Measurements from ENCODE around the gene CFAP69. TPM values are rescaled to one million over a fixed set of nuclear protein-coding genes. Genes with fewer than 3 reads are reported as not detected.
A peak's percentile ranks its signal among the peaks of the same experiment; 100 is the strongest.

CFAP69 gene
- total RNA-seq, 2 donors from 2014 or later = 3.8 to 14.0 TPM

DNA sequence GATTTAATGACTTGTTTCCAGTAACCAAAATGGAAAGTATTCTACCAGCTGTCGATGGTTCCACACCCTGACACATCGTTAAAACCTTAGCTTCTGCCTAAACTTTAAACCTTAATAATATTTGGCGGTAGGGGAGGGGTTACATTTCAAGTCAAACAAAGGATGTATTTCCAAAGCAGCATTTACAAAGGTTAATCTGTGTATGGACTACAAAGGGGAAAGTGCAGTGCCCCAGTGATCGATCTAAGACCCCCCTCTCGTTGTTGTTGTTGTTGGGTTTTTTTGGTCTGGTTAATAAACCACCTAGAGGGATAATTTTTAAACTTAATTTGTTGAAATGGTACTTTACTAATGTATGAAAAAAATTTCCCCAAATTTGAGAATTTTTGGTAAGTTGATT lies 34.5 kb upstream of the CFAP69 start:
- Histone ChIP-seq H3K27me3 (replicated peaks; ENCODE audit: insufficient read depth) (no peaks in the 10 kb centered on the region), H3K4me3 (peak overlapping the region; percentile 80), H3K36me3 (no peaks in the 10 kb centered on the region), H3K27ac (peak overlapping the region; percentile 72 to 80), H3K9me3 (no peaks in the 10 kb centered on the region), H3K4me1 (ENCODE audit: control insufficient read depth in 1 of 2, low read depth in 2 of 2) (peaks cover 4 to 8% of the 10 kb centered on the region in 2 donors)
- ATAC-seq (ENCODE audit: insufficient number of reproducible peaks, low FRiP score, low read depth) = no peak
- TF ChIP-seq, protein P1, sequence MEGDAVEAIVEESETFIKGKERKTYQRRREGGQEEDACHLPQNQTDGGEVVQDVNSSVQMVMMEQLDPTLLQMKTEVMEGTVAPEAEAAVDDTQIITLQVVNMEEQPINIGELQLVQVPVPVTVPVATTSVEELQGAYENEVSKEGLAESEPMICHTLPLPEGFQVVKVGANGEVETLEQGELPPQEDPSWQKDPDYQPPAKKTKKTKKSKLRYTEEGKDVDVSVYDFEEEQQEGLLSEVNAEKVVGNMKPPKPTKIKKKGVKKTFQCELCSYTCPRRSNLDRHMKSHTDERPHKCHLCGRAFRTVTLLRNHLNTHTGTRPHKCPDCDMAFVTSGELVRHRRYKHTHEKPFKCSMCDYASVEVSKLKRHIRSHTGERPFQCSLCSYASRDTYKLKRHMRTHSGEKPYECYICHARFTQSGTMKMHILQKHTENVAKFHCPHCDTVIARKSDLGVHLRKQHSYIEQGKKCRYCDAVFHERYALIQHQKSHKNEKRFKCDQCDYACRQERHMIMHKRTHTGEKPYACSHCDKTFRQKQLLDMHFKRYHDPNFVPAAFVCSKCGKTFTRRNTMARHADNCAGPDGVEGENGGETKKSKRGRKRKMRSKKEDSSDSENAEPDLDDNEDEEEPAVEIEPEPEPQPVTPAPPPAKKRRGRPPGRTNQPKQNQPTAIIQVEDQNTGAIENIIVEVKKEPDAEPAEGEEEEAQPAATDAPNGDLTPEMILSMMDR (IDR thresholded peaks at IDR 0.05) = no peak
- DNase-seq (ENCODE audit: low spot score) = no peak

DNA sequence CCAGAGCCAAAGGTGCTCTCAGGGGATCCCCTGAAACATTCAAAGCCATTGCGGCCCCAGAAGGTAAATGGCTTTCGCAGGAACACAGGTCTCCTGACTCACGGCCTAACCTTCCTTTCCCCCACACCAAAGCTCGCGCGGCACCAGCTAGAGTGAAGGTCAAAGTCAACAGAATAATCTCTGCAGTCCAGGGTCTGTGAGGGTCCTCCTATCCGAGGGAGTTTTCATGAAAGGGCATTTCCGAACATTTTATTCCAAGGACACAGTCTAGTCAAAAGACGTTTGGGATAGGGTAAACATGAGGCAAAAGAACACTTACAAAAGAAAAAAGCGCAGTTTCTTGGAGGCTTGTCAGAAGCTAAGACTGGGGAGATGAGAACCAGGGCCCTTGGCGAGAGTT lies 34.0 kb upstream of the CFAP69 start:
- TF ChIP-seq, protein P1 (IDR thresholded peaks at IDR 0.05) = no peak
- Histone ChIP-seq H3K4me1 (ENCODE audit: control insufficient read depth in 1 of 2, low read depth in 2 of 2) (peaks cover 4 to 8% of the 10 kb centered on the region in 2 donors), H3K4me3 (peak overlapping the region; percentile 80), H3K9me3 (no peaks in the 10 kb centered on the region), H3K36me3 (no peaks in the 10 kb centered on the region), H3K27me3 (replicated peaks; ENCODE audit: insufficient read depth) (no peaks in the 10 kb centered on the region), H3K27ac (peak overlapping the region; percentile 72 to 80)
- DNase-seq (ENCODE audit: low spot score) (no peak), ATAC-seq (ENCODE audit: insufficient number of reproducible peaks, low FRiP score, low read depth) (no peak)

DNA sequence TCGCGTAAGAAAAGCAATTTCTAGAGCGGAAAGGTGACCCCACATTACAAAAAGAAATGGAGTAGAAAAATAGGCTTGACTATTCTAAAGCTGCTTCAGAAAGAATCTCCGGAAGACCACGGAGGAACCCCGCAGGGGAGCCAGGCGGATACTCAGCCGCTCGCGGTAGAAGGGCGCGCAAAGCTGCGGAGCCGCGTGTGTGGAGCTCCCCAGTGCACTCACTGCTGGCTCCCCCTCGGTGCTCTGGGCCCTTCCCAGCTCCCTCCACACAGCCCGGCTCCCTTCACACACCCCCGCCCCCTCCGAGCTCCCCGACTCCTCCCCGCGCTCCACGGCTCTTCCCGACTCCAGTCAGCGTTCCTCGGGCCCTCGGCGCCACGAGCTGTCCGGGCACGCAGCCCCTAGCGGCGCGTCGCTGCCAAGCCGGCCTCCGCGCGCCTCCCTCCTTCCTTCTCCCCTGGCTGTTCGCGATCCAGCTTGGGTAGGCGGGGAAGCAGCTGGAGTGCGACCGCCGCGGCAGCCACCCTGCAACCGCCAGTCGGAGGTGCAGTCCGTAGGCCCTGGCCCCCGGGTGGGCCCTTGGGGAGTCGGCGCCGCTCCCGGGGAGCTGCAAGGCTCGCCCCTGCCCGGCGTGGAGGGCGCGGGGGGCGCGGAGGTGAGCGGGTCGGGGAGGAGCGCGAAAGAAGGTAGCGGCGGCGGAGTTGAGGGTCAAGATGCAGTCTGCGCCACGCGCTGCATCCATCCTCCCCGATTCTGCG lies 33.4 kb upstream of the CFAP69 start, which contains the start of gene STEAP2:
Gene STEAP2 (plus strand): TSS at position 350 of the 758 bp plus-strand sequence. CDS start 13,343 bp downstream, outside the sequence.
- peak; percentile 88 for ATAC-seq (ENCODE audit: insufficient number of reproducible peaks, low FRiP score, low read depth)

DNA sequence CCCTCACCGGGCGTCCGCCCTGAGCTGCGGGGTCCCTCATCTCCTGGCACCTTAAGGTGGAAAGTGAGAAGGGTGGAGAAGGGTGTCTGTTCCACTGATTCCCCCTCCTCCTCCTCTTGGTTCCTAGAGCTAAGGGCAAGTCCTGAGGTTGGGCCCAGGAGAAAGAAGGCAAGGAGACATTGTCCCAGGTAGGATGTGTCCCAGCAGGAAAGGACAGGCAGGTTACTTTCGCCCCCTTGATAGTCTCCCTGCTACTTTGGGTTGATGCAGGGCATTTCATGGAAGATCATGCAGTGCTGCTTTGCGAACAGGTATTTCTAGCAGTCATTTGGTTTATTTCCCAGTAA lies 32.9 kb upstream of the CFAP69 start:
- ATAC-seq (ENCODE audit: insufficient number of reproducible peaks, low FRiP score, low read depth) = no peak
- peak overlapping the region; percentile 72 to 80 for H3K27ac ChIP-seq
- TF ChIP-seq, protein P1 (IDR thresholded peaks at IDR 0.05) = no peak

More for the DNA sequence above, 33.4 kb upstream of the CFAP69 start, which contains the start of gene STEAP2:
- no peaks in the 10 kb centered on the region for H3K36me3 ChIP-seq
- peaks cover 4 to 8% of the 10 kb centered on the region in 2 donors for H3K4me1 ChIP-seq (ENCODE audit: control insufficient read depth in 1 of 2, low read depth in 2 of 2)
- H3K27ac ChIP-seq = peak within 1 kb of the TSS; percentile 72 to 80
- H3K4me3 ChIP-seq = peak within 1 kb of the TSS; percentile 80
- TF ChIP-seq, protein P1 (IDR thresholded peaks at IDR 0.05) = peak; percentile 74
- DNase-seq (ENCODE audit: low spot score) = peak; percentile 57
- no peaks in the 10 kb centered on the region for H3K27me3 ChIP-seq (replicated peaks; ENCODE audit: insufficient read depth)
- no peaks in the 10 kb centered on the region for H3K9me3 ChIP-seq

DNA sequence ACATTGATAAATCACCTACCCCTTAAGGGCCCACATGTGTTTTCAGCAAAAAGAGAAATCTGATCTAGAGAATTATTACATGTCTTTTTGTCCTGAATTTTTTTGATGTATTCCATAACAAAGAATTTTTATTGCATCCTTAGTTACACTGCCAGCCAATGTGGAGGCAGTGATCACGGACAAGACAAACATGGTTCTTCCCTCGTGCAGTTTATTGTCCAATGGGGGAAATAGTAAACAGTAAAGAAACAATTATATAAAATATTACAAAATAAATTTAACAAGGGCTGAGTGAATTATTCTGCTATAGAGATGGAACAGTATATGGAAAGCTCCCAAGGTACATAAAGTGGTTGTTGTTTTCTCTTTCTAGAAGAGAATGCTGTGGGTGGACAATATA lies 31.5 kb upstream of the CFAP69 start:
- H3K4me1 ChIP-seq (ENCODE audit: control insufficient read depth in 1 of 2, low read depth in 2 of 2) = peaks cover 4 to 12% of the 10 kb centered on the region in 2 donors
- ATAC-seq (ENCODE audit: insufficient number of reproducible peaks, low FRiP score, low read depth) (no peak), DNase-seq (ENCODE audit: low spot score) (no peak)
- no peak overlapping the region for H3K27ac ChIP-seq
- H3K36me3 ChIP-seq = no peaks in the 10 kb centered on the region
- TF ChIP-seq, protein P1 (IDR thresholded peaks at IDR 0.05) = no peak
- no peaks in the 10 kb centered on the region for H3K27me3 ChIP-seq (replicated peaks; ENCODE audit: insufficient read depth)
- no peak overlapping the region for H3K4me3 ChIP-seq
- no peaks in the 10 kb centered on the region for H3K9me3 ChIP-seq

More for the DNA sequence above, 32.9 kb upstream of the CFAP69 start:
- H3K36me3 ChIP-seq = no peaks in the 10 kb centered on the region
- H3K27me3 ChIP-seq (replicated peaks; ENCODE audit: insufficient read depth) = no peaks in the 10 kb centered on the region
- H3K4me3 ChIP-seq = peak overlapping the region; percentile 80
- H3K9me3 ChIP-seq = no peaks in the 10 kb centered on the region
- peaks cover 4 to 12% of the 10 kb centered on the region in 2 donors for H3K4me1 ChIP-seq (ENCODE audit: control insufficient read depth in 1 of 2, low read depth in 2 of 2)
- DNase-seq (ENCODE audit: low spot score) = no peak
